Thoracic aorta (tissue), 2 donors: ENCODE measurements around the gene NEGR1. TPM values are rescaled to one million over a fixed set of nuclear protein-coding genes. Genes with fewer than 3 reads are reported as not detected.

Experiments used
- ATAC-seq: fragments of 150-250 bp; one replicate; pipeline ENCODE4 v1.8.0; 2017; ENCODE audit warnings: low read depth; ENCODE audit not compliant: insufficient number of reproducible peaks, low FRiP score
- DNase-seq: peaks from one replicate; pipeline ENCODE4 v3.0.0-alpha.2; 2020; ENCODE audit warnings: low spot score
- H3K27ac ChIP-seq, 2 donors: fragments of 200-600 bp; sonication (generic); 1 replicate in 1 of 2; 2 replicates in 1 of 2; pipeline ENCODE4 v1.5.1; 2016; ENCODE audit warnings: mild to moderate bottlenecking in 2 of 2, moderate library complexity in 2 of 2
- H3K27me3 ChIP-seq: fragments of 200-600 bp; sonication (generic); replicated peaks from 2 replicates; pipeline ENCODE4 v1.6.0; 2016; ENCODE audit warnings: mild to moderate bottlenecking; ENCODE audit not compliant: insufficient read depth
- H3K36me3 ChIP-seq: fragments of 200-600 bp; sonication (generic); one replicate; pipeline ENCODE4 v1.5.1; 2016
- H3K4me1 ChIP-seq, 2 donors: fragments of 200-600 bp; sonication (generic); 1 replicate in 1 of 2; 2 replicates in 1 of 2; pipeline versions ENCODE4 v1.5.1 to v1.6.0; 2016; ENCODE audit warnings: low read depth in 2 of 2, mild to moderate bottlenecking in 1 of 2; ENCODE audit not compliant: control insufficient read depth in 1 of 2
- H3K4me3 ChIP-seq: fragments of 200-600 bp; sonication (generic); 2 replicates; pipeline ENCODE4 v1.5.1; 2016; ENCODE audit warnings: mild to moderate bottlenecking
- H3K9me3 ChIP-seq: fragments of 200-600 bp; sonication (generic); 2 replicates; pipeline ENCODE4 v1.5.1; 2016
- CTCF ChIP-seq: fragments of 200-600 bp; sonication (generic); IDR thresholded peaks from one replicate; pipeline ENCODE4 v1.5.1; 2019; ENCODE audit warnings: antibody characterized with exemption
- total RNA-seq, 2 donors: library from RNA; depleted of rRNA; stranded (reverse); fragments of >200 nt; gene quantifications; one replicate each; pipeline versions ENCODE4 v1.1.0 to v1.2.3, GENCODE V29; 2016

The NEGR1 gene
- total RNA-seq, 2 donors from 2014 or later = 10.4 to 14.4 TPM

- H3K9me3 ChIP-seq = no peaks in the 10 kb centered on the region
- DNase-seq (no peak), ATAC-seq (no peak)
- H3K4me3 ChIP-seq = no peak overlapping the region
- no peak overlapping the region for H3K27ac ChIP-seq
- no peaks in the 10 kb centered on the region for H3K27me3 ChIP-seq
- H3K4me1 ChIP-seq = peaks cover 3 to 11% of the 10 kb centered on the region in 2 donors
- no peaks in the 10 kb centered on the region for H3K36me3 ChIP-seq
- no peak for TF ChIP-seq CTCF
These were observed 445.4 kb downstream of the NEGR1 start for GRCh38 chr1:71836904-71837303.

GRCh38 chr1:71835442-71835813 is 446.9 kb downstream of the NEGR1 start:
- no peak for TF ChIP-seq CTCF
- H3K36me3 ChIP-seq = no peaks in the 10 kb centered on the region
- H3K4me1 ChIP-seq = peaks cover 3 to 11% of the 10 kb centered on the region in 2 donors
- H3K9me3 ChIP-seq = no peaks in the 10 kb centered on the region
- no peak overlapping the region for H3K4me3 ChIP-seq
- no peaks in the 10 kb centered on the region for H3K27me3 ChIP-seq
- no peak for DNase-seq
- ATAC-seq = no peak
- H3K27ac ChIP-seq = no peak overlapping the region

GRCh38 chr1:71834601-71835441 is 447.5 kb downstream of the NEGR1 start:
- TF ChIP-seq CTCF = no peak
- DNase-seq (no peak), ATAC-seq (no peak)
- no peak overlapping the region for H3K4me3 ChIP-seq
- no peak overlapping the region for H3K27ac ChIP-seq
- no peaks in the 10 kb centered on the region for H3K36me3 ChIP-seq
- H3K4me1 ChIP-seq = peaks cover 3 to 11% of the 10 kb centered on the region in 2 donors
- H3K27me3 ChIP-seq = no peaks in the 10 kb centered on the region
- no peaks in the 10 kb centered on the region for H3K9me3 ChIP-seq

GRCh38 chr1:71831646-71832045 is 450.7 kb downstream of the NEGR1 start:
- no peak for TF ChIP-seq CTCF
- DNase-seq = no peak

GRCh38 chr1:71829346-71829745 is 453.0 kb downstream of the NEGR1 start:
- no peak for TF ChIP-seq CTCF
- DNase-seq = no peak
- no peak overlapping the region for H3K4me3 ChIP-seq
- no peak overlapping the region for H3K27ac ChIP-seq
- no peak for ATAC-seq
- peaks cover under 1 to 3% of the 10 kb centered on the region in 2 donors for H3K4me1 ChIP-seq
- H3K27me3 ChIP-seq = no peaks in the 10 kb centered on the region
- H3K36me3 ChIP-seq = no peaks in the 10 kb centered on the region
- no peaks in the 10 kb centered on the region for H3K9me3 ChIP-seq

More at GRCh38 chr1:71831646-71832045, 450.7 kb downstream of the NEGR1 start:
- Histone ChIP-seq H3K4me3 (no peak overlapping the region), H3K27ac (no peak overlapping the region), H3K9me3 (no peaks in the 10 kb centered on the region), H3K36me3 (no peaks in the 10 kb centered on the region), H3K4me1 (peaks cover 3 to 11% of the 10 kb centered on the region in 2 donors), H3K27me3 (no peaks in the 10 kb centered on the region)
- no peak for ATAC-seq
